Measurements from ENCODE around the gene KCNJ9. TPM values are rescaled to one million over a fixed set of nuclear protein-coding genes. Genes with fewer than 3 reads are reported as not detected.

KCNJ9 gene
- total RNA-seq, 1 donor from 2014 or later, result not detected

- no peak for DNase-seq (ENCODE audit: low spot score)
These were observed 5.9 kb downstream of the KCNJ9 start for GRCh38 chr1:160087118-160087662.

GRCh38 chr1:160089883-160090282, 8.5 kb downstream of the KCNJ9 start:
- no peak for DNase-seq (ENCODE audit: low spot score)

- no peak for DNase-seq (ENCODE audit: low spot score)
These were observed 9.4 kb downstream of the KCNJ9 start for GRCh38 chr1:160090760-160091159.

GRCh38 chr1:160091666-160092223, 10.4 kb downstream of the KCNJ9 start:
- DNase-seq (ENCODE audit: low spot score), result no peak

- DNase-seq (ENCODE audit: low spot score), result no peak
These were observed 11.2 kb downstream of the KCNJ9 start for GRCh38 chr1:160092366-160093068.

- no peak for DNase-seq (ENCODE audit: low spot score)
These were observed 11.7 kb downstream of the KCNJ9 start for GRCh38 chr1:160093069-160093395.

- DNase-seq (ENCODE audit: low spot score), result no peak
These were observed 12.4 kb downstream of the KCNJ9 start for GRCh38 chr1:160093624-160094290.

- DNase-seq (ENCODE audit: low spot score), result no peak
These were observed 12.9 kb downstream of the KCNJ9 start for GRCh38 chr1:160094291-160094625.

- DNase-seq (ENCODE audit: low spot score), result no peak
These were observed 13.5 kb downstream of the KCNJ9 start for GRCh38 chr1:160094806-160095205.

GRCh38 chr1:160095382-160096105, 14.2 kb downstream of the KCNJ9 start:
- no peak for DNase-seq (ENCODE audit: low spot score)

GRCh38 chr1:160096274-160097116, 15.2 kb downstream of the KCNJ9 start:
- DNase-seq (ENCODE audit: low spot score), result no peak

- no peak for DNase-seq (ENCODE audit: low spot score)
These were observed 16.0 kb downstream of the KCNJ9 start for GRCh38 chr1:160097151-160097910.

- DNase-seq (ENCODE audit: low spot score), result peak; percentile 96
These were observed 16.8 kb downstream of the KCNJ9 start, which contains the start of gene IGSF8 for GRCh38 chr1:160097911-160098851. Gene IGSF8, minus strand, starts transcription at chr1:160098619. Its CDS starts 147 bp downstream, at chr1:160098472.

GRCh38 chr1:160098852-160099561, 17.7 kb downstream of the KCNJ9 start:
- DNase-seq (ENCODE audit: low spot score), result peak; percentile 99

- no peak for DNase-seq (ENCODE audit: low spot score)
These were observed 18.5 kb downstream of the KCNJ9 start for GRCh38 chr1:160099716-160100375.

- DNase-seq (ENCODE audit: low spot score), result peak; percentile 87
These were observed 19.8 kb downstream of the KCNJ9 start for GRCh38 chr1:160101037-160101716.

GRCh38 chr1:160101717-160102522, 20.6 kb downstream of the KCNJ9 start:
- no peak for DNase-seq (ENCODE audit: low spot score)

Data from ureter (tissue), 1 donor.